GM18517 (cell line): Measurements from ENCODE around the gene ST6GALNAC3.

Source experiments
- ATAC-seq: cut with Tn5 transposase; IDR thresholded peaks from one replicate; pipeline ENCODE4 v1.9.1; 2021; ENCODE audit warnings: mild to moderate bottlenecking, moderate library complexity; ENCODE audit not compliant: unreplicated experiment

ST6GALNAC3 gene

DNA sequence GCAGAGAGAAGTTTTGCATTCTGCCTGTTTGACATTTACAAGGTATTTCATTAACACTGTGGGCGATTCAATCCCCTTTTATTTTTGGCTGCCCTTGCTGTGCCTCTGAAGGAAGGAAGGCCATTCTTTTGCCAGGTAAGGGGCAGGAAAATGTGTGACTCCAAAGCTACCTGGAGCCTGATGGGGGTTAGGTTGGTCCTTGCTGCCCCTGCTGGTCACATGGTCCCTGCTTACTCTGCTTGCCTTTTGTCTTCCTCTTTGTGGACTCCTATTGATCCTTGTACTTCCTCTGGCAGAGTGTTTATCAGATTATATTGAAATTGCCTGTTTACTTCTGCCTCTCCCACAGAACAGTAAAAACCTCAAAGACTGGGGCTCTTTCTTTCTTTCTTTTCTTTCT lies 65.7 kb downstream of the ST6GALNAC3 start:
- no peak for ATAC-seq

DNA sequence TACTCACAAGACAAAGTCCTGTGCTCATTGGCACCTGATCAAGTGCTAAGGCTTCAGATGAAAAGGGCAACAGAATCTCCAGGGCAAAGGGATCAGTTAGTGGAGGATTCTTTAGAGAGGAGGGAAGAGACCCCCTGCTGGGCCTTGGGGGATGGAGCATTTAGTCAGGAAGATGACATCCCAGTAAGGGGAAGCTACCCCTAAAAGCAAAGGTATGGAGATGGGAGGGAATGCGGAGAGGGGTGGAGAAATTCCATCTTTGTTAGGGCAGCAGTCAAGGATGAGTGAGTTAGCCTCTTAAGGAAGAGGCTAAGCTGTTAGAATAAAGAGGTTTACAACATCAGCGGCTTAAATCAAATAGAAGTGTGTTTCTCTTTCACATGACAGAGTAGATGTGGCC lies 67.4 kb downstream of the ST6GALNAC3 start:
- no peak for ATAC-seq

DNA sequence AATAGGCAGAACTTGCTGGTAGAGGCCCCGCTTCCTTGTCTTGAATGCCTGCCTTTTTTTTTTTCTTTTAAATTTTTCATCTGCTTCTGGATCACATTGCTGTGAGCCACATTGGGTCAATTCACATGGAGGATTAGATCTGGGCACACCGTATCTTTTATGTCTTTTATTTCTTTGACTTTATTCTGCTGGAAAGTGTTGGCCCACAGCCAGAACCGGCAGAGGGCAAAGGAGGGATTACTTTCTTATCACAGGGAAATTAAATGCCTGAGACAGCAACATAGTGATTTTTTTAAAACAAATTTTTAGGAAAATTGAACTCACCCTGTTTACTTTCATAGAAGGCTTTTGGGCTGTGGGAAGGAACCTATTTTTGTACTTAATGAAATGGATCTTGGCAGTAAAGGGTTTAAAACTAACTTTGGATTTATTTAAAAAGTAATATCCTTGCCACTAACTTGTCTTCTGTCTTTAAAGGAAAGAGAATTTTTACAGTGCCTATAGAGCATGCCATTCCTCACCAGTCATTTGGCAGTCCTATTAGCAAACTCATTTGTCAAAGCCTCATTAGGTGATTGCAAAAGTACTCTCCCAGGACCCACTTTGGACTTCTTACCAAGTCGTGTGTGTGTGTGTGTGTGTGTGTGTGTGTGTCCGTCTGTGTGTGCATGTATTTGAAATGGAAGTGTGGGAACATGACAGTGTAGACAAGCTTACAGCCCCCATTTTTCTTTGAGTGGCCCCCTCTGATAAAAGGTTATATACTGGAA lies 68.4 kb downstream of the ST6GALNAC3 start:
- no peak for ATAC-seq

DNA sequence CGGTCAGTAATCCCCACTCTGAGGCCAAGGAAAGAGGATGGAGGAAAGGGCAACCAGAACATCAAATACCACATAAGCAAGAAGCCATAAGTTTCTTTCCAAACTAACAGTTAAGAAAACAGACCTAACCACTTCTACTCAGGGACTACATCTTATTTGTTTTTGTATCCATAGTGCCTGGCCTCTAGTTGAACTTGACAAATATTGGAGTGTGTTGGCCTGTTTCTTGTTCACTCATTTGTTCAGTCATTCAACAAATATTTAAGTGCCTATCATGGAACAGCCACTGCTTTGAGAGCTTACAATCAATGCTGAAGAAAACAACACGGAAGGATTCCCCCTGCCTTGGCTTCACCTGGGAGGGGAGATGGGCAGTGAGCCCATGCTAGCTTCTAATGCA lies 69.7 kb downstream of the ST6GALNAC3 start:
- ATAC-seq = no peak

DNA sequence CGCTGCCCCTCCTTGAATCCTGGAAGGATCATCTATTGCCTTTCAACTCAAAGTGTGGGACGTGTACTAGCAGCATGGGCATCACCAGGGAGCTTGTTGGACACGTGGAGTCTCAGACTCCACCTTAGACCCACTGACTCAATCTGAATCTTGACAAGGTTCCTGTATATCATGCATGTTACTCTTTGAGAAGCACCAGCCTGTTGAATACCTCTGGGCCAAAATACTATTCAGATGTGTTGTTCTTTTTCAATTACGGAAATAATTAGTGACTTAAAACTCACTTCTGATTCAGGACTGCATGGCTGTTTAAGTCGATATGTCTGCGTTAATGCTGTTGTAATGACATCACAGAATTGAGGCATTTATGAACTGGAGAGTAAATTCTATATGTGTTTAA lies 70.8 kb downstream of the ST6GALNAC3 start:
- no peak for ATAC-seq

DNA sequence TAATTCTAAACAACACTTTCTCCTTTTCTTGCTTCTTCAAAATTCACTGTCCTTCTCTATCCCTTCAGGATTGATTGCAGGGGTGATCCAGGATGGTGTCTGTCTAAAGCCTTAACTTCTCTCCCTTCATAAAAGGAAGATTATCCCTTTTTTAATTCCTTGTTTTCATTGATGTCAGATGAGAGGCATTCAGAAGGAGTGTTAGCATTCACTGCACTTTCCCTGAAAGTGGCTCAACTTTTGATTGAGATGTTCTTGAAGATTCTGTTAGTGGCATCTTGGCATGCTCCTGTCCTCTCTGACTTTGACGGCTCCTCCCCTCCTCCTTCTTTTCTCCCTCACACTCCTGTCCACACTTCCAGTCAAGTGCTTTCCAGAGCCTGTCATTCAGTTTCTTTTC lies 71.6 kb downstream of the ST6GALNAC3 start:
- no peak for ATAC-seq

DNA sequence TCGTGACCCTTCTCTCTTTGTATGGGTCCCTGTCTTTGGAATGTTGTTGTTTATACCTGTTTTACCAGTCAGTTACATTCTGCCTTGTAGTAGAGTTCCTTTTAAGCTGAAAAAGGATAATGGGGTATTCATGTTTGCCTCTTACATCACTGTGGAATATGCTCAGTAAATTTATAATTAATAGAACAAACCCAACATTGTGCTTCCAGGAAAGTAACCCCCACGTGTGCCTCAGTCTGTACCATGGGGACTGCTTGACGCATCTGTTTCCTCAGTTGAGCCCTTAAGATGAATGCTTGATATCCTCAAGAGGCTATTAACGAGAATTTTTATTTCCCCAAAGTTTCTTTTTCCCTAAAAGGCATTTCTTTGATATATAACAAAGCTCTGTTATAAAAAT lies 73.4 kb downstream of the ST6GALNAC3 start:
- ATAC-seq = no peak

DNA sequence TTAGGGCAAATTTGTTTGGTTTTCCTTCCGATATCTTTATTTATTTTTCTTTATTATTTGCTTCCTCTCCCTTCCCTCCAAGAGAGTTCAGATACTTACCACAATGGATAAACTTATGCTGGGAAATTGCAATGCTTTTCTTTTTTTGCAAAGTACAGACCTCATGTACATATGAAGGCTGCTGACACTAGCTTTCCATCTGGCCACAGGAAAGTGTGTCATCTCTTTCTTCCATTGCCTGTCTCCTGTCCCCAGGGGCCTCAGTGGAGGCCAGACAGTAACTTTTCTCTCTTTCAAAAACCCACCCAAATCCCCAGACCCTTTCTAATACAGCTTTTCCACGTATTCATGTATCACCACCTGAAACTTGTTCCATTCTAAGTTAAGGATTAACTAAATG lies 73.9 kb downstream of the ST6GALNAC3 start:
- no peak for ATAC-seq

DNA sequence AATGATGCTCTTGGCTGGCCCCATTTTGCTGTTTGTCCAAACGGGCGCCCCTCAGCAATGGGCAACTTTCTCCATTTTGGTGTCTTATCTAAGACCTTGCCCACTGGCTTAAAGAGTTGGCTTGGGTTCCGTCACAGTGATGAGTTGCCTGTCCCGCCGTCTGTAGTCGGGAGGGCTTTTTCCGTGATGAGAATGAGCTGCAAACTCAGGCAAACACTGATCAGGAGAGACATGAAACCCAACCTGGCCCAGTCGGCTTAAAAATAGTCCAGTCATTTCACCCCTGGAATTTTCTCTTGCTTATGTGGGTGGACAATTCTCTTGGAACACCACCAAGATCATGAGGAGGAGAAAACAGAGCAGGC lies 79.3 kb downstream of the ST6GALNAC3 start:
- no peak for ATAC-seq

DNA sequence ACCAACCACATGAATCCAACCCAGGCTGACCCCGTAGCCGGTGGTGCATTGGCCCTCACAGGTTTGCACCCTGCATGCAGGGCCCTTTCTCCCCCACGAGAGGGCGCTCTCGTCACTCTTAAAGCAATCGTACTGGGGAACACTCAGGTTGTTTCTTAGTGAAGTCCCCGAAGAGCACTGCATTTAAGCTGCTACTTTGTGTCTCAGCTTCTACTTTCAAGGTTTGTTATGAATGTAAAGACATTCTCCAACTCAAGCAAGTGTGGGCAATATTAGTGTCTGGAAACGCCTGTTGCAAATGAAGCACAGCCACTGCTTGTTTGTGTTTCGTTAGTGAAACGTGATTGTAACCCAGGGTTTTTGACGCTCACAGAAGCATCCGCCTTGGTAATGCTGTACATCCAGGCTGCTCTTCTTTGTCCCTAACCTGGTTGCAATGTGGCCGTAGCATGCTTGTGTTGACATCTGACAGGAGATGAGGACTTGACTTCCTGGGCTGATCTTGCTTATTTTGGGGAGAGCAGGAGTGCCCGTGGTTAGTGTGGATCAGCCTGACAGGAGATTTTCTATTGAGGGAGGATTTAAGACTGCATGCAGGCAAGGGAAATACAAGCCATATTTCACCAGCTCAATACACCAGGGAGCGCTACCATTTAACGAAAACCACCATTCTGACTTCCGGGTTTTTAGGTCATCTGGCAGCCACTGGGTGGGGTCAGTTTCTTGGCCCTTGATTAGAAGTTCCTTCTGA lies 79.8 kb downstream of the ST6GALNAC3 start:
- ATAC-seq = peak; percentile 97

DNA sequence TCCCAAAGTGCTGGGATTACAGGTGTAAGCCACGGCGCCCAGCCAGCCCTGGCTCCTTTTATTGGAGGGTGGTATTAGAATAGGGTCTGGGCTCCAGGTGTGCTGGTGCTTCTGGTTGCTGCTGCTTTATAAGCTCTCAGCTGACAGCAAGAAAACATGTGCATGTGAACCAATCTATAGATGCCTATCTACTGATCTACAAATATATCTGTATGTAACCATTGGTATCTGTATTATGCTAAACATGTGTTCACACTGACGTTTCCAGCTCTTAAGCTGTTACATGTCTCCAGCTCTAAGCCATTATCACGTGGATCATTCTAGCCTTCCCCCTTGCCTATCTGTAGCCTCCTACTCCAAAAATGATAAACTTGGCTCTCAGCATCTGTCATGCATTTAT lies 82.4 kb downstream of the ST6GALNAC3 start:
- no peak for ATAC-seq

DNA sequence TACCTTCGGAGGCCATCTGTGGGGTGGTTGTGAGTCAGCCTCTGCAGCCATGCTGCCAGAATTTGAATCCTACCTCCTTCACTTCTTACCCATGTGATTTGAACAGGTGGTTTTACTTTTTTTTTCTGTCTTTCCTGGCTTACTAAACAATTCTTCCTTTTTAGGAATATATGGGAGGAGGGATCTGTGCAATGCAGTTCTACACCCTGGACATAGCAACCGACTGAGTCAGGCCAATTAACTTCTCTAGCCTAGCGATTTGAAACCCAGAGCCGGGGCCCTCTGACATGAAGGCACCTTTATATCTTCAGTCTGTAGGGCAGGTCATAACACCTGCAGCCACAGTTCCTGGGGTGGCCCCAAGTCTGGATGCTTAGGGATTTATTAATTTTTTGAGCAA lies 83.6 kb downstream of the ST6GALNAC3 start:
- no peak for ATAC-seq

DNA sequence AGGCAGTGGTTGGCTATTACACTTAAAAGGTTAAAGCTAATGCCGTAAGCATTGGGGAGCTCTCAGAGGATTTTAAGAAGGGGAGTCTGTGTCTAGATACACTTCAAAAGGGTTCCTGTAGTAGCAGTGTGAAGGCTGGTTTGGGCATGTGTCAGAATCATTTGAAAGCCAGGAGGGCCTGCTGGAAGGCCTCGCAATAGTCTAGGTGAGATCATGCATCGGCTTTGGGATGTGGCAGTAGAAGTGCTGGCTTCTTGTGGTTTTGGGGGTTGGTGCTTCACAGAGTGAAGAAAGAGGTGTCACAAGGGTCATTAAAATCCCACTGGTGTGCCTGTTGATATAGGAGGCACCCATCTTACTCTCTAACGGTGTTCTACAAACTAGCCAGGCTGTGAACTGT lies 85.7 kb downstream of the ST6GALNAC3 start:
- ATAC-seq = no peak

DNA sequence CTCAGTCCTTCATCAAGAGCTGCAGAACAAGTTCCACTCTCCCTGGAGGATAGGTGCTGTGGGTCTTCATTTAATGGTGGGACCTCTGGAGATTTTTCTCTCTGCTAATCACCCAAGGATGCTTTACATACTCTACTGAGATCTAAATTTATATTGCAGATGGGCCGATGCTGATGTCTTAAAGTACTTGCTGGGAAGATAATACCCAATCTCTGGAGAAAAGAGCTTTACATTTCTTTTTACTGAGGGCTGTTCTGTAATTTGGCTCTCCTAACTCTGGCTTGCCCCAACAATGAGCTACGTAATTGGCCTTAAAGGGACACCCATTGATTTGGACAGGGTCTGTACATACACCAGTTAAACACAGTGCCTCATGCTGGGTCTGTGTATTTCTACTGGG lies 86.9 kb downstream of the ST6GALNAC3 start:
- ATAC-seq = no peak

DNA sequence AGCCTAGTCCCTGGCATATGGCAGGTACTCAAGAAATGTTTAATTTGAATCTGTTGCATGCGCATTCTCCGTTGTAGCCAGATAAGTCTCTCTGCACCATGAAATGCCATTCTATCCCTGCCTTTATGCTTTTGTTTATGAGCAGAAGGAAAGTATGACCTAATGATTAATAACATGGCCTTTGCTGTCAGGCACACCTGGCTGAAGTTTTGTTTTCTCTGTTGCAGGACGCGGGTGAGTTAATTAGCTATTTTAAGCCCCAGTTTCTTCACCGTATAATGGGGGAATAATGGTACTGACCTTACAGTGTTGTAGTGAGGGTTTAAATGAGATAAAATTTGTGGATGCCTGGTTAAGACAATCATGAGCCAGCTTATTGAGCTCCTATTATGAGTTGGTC lies 87.7 kb downstream of the ST6GALNAC3 start:
- no peak for ATAC-seq

DNA sequence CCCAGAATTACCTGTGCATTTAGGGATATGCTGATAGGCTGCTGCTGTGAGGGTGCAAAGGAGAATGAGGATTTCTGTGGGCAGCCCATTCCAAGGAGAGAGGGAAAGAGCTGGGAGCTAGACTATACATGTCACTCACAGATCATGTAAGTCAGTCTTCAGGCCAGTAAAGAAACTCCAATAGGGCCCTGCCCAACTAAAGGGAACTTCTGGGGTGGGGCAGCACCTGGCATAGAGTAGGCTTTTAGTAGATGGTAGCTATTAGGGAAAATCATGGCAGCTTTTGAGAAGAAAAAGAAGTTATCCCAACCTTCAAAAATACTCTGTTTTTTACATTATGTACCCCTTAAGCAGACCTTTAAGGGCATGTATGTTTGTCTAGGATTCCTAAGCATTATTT lies 89.6 kb downstream of the ST6GALNAC3 start:
- no peak for ATAC-seq

DNA sequence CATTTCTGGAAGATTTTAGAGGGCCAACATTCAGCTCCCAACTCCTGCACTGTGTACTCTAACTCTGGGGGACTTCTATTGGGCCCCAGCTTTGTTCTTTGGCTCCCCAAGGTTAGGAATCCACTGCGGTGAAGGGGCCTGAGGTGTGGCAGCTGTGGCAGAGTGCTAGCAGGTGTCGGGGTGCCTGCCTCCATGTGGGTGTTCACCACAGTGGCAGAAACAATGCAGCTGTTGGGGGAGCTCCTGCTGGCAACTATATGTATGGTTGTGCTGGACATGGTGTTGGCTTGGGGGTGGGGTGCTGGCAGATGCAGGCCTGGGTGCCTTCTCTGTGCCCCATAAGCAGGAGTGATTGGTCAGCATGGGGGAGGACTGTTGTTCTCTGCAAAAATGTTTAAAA lies 95.5 kb downstream of the ST6GALNAC3 start:
- ATAC-seq = no peak

DNA sequence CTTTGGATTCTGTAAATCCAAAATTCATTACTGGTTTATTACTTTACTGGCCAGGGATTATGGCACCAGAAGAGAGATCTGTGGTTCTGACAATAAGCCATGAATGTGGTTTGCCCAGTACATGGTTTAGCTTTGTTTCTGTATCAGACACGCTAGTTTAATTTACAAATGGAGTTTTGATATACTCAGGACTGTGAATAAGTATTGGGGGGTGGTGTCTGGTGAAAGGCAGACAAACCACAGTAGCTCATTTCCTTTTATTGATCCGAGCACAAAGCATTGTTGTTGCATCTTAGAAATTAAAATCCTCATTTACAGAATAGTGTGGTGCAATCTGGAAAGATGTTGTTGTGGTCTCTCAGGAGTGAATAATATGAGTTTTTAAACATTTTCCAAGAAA lies 96.0 kb downstream of the ST6GALNAC3 start:
- no peak for ATAC-seq

DNA sequence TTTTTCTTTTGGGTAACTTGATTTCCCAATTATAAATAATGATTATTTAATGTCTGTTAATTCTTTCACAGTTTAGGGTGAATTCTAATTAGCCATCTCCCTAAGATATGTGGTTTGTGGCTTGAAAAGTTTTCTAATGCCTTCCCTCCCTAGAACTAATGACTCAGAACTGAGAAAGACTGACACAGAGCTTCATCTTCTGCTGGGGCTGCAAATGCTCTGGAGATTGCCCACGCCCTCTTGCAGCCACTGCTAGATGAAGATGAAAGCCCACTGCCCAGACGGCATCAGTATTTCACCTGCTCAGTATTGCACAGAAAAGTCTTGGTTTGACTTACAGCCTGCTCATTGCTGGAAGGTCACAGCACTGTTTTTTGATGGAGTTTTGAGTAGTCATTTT lies 101.5 kb downstream of the ST6GALNAC3 start:
- no peak for ATAC-seq

DNA sequence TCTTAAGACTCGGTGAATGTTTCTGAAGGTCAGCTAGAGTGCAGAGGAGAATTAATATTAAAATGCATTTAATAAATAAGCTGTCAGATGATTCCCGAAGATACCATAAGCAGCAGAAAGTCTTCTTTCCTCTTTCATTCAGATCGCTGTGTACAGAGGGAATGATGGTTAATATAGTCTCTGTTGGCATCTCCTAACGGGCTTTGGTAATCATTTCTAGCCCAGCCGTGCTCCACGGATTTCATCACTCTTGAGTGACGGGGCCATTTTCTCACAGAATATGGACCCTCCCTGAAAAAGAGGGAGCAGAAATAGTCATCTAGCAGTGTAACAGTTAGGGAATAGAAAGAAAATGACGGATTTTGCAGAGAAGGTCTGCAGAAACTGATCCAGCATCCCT lies 103.1 kb downstream of the ST6GALNAC3 start:
- no peak for ATAC-seq

DNA sequence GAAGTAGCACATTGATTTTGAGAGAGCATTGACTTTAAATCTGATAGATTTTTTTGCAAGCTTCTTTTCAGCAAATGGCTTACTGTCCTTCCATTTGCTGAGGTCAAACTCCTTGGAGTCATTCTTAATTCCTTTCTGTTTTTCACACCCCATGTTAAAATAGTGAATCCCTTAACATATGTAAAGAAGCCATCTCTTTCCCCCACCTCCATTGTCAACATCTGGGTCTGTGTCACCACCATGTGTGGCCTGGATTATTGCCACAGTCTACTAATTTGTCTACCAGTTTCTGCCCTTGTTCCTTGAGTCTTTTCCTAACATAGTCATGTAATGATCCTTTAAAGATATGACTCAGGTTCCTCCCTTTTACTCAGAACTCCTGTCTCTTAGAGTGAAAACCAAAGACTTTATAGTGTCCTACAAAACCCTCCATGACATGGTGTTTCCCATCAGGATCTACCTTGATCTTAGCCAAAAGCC lies 104.7 kb downstream of the ST6GALNAC3 start:
- ATAC-seq = no peak

DNA sequence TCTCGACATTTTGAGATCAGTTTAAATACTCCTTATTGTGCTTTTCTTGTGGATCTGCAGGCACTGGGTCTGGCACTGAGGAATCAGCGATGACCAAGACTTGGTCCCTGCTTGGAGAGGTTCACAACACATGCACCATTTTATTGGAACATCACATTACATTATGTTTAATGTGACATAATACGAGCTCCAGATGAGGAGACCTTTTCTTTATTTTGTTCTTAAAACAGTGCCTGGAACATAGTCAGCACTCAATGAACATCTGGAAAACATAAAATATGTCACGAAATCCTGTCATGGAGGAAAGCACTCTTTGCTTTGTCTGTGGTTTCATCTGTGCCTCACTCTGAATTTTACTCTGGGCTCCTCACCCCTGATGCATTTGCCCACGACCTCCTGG lies 110.7 kb downstream of the ST6GALNAC3 start:
- ATAC-seq = no peak
